Subcutaneous adipose tissue (tissue), 4 donors: ENCODE results near the gene MED31. TPM values are rescaled to one million over a fixed set of nuclear protein-coding genes. Genes with fewer than 3 reads are reported as not detected.

Experiments
- total RNA-seq, 4 donors: library from RNA; depleted of rRNA; stranded (reverse); fragments of >200 nt; gene quantifications; one replicate each; pipeline ENCODE4 v1.1.0, GENCODE V29; 2016
- TF ChIP-seq, protein P1 (sequence below): fragments of 450-650 bp; IDR thresholded peaks from one replicate; pipeline ENCODE4 v1.5.1; 2016; ENCODE audit warnings: low read depth, mild to moderate bottlenecking, control low read depth, antibody characterized with exemption, moderate library complexity

The MED31 gene
- total RNA-seq, 4 donors from 2014 or later = 6.2 to 18.8 (median 12.1) TPM

DNA sequence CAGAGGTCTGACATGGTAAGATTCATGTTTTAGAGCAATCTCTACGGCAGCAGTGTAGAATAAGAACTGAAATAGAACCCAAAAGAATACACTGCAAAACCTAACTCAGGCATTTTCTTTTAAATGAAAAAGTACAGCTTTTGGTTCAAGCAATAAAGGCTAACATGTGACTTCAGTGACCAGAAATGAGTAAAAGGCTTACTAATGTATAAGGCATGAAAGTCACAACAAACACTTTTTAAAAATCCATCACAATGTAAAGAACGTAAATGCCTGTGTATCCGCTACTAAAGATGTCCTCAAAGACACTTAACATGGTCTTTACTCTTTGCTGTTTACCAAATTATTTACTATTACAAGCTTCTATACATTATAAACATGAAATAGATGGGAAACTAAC, 27.5 kb downstream of the MED31 start:
- TF ChIP-seq, protein P1, sequence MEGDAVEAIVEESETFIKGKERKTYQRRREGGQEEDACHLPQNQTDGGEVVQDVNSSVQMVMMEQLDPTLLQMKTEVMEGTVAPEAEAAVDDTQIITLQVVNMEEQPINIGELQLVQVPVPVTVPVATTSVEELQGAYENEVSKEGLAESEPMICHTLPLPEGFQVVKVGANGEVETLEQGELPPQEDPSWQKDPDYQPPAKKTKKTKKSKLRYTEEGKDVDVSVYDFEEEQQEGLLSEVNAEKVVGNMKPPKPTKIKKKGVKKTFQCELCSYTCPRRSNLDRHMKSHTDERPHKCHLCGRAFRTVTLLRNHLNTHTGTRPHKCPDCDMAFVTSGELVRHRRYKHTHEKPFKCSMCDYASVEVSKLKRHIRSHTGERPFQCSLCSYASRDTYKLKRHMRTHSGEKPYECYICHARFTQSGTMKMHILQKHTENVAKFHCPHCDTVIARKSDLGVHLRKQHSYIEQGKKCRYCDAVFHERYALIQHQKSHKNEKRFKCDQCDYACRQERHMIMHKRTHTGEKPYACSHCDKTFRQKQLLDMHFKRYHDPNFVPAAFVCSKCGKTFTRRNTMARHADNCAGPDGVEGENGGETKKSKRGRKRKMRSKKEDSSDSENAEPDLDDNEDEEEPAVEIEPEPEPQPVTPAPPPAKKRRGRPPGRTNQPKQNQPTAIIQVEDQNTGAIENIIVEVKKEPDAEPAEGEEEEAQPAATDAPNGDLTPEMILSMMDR = no peak

GRCh38 chr17:6611231-6611630, 40.2 kb downstream of the MED31 start:
- TF ChIP-seq, protein P1 = no peak

DNA sequence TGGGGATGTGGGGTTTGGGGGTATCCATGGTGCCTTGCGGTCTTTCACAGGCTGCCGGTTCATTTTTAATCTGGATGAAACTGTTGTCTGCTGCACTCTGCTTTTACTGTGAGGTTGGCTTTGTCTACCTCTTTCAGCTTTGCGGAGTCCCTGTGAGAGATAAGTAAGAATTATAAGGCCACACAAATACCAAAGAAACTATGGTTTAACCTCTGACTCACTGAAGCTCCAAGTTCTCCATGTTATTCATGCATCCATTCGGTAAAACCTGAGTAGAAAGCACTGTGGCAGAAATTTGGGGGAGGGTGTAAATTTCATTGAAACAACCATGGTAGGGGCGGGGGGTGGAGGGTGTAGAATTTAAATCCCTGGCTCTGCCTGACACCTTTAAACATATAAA, 41.4 kb downstream of the MED31 start:
- TF ChIP-seq, protein P1 = no peak

DNA sequence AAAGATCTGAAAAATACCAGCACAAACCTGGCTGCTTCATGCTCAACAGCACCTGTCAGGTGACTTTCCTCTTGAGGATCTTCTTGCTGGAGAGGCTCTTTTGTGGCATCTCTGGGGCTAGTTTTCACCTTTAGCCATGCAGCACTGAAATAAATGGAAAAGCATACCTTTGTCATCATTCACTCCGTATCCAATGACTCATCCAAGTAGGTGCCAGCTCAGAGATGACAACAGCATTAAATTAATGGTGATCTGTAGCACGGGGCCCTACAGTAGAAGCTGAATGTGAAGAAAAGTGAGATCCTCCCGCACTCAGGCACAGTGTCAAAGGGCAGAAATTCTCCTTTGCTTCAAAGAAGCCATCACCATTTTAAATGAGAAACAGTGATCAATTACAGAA, 43.1 kb downstream of the MED31 start:
- TF ChIP-seq, protein P1 = no peak

DNA sequence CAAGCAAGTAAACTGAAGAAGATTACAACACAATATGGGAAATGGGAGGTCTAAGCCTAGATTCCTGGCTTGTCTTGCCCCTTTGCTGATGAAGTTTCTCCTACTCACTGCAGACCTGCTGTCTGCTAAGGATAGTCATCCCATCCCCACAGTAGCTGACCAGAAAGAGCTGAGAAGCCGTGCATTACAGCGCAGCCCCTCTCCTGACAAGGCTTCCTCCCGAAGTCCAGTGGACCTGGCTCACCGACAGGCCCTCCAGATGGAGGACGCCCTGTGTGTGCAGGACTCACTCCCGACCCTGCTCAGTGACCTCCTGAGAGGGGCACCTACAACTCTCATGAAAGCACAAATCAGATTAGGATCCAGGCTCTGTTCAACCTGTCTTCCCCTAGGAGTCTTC, 46.3 kb downstream of the MED31 start:
- TF ChIP-seq, protein P1 = no peak

DNA sequence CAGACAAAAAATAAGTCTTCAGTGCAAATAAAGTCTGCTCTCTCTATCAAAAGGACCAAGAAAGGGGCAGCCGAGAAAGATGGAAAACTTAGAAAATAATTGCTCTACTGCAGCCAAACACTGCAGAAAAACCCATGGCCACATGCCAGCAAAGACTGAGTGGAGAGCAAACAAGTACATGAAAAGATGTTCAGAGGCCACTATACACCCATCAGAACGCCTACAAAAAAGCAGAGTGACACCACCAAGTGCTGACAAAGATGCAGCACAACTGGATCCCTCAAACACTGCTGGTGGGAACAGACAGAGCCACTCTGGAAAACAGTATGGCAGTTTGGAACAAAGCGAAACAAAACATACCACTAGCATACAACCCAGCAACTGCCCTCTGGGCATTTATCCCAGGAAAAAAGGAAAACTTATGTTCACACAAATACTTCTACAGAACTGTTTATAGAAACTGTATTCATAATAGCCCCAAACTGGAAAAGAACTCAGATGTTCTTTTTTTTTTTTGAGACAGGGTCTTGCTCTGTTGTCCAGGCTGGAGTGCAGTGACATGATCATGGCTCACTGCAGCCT, 47.6 kb downstream of the MED31 start:
- TF ChIP-seq, protein P1 = no peak

DNA sequence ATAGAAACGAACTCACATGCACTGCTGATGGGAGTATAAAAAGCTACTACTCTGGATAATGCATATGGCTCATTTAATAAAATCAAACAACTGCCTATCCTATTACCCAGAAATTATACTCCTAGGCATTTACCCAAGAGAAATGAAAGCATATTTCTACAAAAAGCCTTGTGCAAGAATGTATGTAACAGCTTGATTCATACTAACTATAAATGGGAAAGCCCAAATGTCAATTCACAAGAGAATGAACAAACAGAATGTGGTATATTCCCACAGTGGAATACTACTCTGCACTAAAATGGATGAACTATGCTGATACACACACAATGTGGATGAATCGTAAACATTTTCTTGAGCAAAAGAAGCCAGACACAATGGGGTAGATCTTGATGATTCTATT, 49.3 kb downstream of the MED31 start:
- TF ChIP-seq, protein P1 = no peak
